ENCODE data around the gene ZNF143.
A peak's percentile ranks its signal among the peaks of the same experiment; 100 is the strongest.

The ZNF143 gene

GRCh38 chr11:9550191-9550628 is 89.4 kb downstream of the ZNF143 start:
- DNase-seq = no peak

- DNase-seq = no peak
Measured at GRCh38 chr11:9561279-9561982, 100.6 kb downstream of the ZNF143 start.

DNA sequence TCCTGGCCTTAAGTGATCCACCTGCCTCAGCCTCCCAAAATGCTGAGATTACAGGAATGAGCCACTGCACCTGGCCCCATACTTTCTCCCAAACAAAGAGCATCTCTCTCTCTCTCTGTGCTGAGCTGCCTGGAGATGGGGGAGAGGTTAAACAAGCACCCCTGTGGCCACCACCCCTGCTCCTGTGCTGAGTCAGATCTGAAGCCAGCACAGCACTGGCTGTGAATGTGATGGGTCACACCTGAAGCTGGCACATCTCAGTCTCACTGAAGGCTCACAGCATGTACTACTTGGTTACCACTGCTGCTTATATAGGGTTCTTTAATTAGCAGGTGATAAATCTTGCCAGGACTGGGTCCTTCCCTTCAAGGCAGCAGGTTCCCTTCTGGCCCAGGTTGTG is 101.9 kb downstream of the ZNF143 start:
- DNase-seq = no peak

GRCh38 chr11:9563196-9563730 is 102.5 kb downstream of the ZNF143 start:
- no peak for DNase-seq

DNA sequence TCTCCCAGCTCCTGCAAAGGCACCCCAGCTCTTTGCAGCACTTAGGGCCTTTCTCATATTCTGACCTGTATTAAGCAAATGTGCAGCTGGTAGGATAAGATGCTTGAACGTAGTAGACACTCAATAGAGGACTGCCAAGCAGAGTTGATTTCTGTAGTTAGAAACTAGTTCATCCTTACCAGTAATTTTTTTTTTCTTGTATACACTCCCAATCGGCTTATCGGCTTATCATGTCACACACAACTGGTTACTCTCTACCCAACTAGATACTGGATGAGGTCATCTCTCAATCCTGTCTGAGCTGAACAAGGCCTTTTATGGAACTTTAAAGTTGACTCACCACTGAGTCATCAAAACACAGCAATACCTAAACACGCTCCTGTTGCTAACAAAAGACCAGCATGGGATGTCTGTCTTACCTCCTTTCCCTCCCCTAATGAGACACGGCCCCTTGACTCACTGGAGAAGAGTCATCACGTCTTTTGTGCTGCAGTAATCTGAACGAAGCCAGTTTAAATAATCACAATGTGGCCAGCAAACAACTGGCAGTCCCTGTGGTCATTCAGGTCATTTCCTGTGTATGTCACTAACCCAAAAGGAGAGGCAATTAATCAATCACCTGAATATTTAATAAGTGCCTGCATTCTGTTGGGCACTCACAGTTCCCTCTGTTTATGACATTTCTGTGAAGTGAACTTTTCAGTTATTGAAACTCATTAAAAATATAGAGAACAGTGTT is 105.2 kb downstream of the ZNF143 start:
- no peak for DNase-seq

GRCh38 chr11:9566561-9567063 is 105.8 kb downstream of the ZNF143 start:
- no peak for DNase-seq

- no peak for DNase-seq
Measured at GRCh38 chr11:9567401-9567800, 106.6 kb downstream of the ZNF143 start.

- no peak for DNase-seq
Measured at GRCh38 chr11:9568161-9568853, 107.5 kb downstream of the ZNF143 start.

- peak; percentile 98 for DNase-seq
Measured at GRCh38 chr11:9568854-9569587, 108.2 kb downstream of the ZNF143 start.

GRCh38 chr11:9569588-9570164 is 108.9 kb downstream of the ZNF143 start:
- no peak for DNase-seq

- DNase-seq = no peak
Measured at GRCh38 chr11:9570313-9571025, 109.7 kb downstream of the ZNF143 start.

DNA sequence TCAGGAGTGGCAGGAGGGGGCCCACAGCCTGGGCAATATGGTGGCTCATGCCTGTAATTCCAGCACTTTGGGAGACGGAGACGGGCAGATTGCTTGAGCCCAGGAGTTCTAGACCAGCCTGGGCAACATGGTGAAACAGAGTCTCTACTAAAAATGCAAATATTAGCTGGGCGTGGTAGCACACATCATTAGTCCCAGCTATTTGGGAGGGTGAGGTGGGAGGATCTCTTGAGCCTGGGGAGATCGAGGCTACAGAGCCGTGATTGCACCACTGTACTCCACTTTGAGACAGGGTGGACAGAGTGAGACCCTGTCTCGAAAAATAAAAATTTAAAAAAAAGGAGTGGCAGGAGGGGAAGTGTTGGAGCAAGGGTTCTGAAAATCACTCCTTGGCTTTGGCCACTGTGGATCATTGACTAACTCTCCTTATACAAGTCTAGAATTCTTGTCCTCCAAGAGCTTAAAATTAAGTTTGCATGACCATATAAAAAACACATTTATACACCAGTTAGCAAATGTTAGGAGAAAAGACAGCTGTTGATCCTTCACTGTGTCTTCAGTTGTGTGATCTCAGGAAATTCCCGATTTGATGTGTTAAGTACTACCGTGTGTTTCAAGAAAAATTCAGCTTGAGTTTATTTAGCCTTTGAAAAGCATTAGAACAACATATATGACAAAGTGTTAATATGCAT is 110.4 kb downstream of the ZNF143 start:
- peak; percentile 27 for DNase-seq

- DNase-seq = no peak
Measured at GRCh38 chr11:9571763-9572115, 110.9 kb downstream of the ZNF143 start.

GRCh38 chr11:9573052-9573774 is 112.4 kb downstream of the ZNF143 start, which contains the start of gene WEE1:
WEE1 (plus strand) TSS chr11:9573670; CDS start chr11:9573934, 264 bp downstream.
- DNase-seq = peak; percentile 97

- peak; percentile 68 for DNase-seq
Measured at GRCh38 chr11:9573775-9574621, 113.2 kb downstream of the ZNF143 start.

- DNase-seq = no peak
Measured at GRCh38 chr11:9574622-9575259, 113.9 kb downstream of the ZNF143 start.

DNA sequence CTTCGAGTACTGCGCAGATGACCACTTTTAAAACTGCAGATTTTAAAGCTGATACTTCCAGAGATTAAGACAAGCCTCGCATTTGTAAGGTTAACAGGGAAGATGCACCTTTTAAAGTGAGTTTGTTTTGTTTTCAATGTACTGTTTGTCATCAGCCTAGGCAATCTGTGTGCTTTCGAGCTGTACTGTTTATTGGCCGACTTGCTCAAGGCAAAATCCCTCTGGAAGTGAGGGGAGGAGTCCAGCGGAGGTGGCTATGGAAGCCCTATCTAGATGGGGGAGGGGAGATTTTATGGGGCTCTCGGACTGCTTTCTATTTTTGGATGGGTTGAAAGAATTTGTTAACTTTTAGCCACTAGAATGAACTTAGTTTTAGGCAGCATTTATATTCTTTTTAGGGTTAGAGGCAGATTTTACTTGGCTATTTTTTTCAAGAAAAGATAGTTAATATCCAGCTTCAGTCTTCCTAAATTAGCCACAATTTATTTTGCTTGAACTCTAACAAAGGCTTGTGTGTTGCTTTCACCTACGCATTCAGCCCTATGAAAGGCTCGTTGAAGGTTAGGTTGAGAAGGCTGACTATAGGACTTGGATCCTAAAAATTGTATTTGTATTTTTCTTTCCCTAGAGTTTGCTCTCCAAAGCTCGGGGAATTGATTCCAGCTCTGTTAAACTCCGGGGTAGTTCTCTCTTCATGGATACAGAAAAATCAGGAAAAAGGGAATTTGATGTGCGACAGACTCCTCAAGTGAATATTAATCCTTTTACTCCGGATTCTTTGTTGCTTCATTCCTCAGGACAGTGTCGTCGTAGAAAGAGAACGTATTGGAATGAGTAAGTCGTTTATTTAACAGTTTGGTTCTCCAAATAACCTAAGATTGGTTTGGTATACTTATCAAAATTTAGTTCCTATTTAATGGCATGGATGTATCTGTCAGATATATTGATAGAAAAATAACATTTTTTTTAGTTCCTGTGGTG is 114.7 kb downstream of the ZNF143 start:
- DNase-seq = peak; percentile 86

Measured in NCI-H526 treated with DMSO at 0.1 percent for 48 hours (cell line).